Activated gamma-delta T cell treated with Interleukin-2 at 50 U/mL for 16 hours (primary cell): ENCODE measurements around the gene RAPGEF4.

Source experiments
- DNase-seq: peaks from one replicate; pipeline ENCODE4 v3.0.0-alpha.2; 2020

Gene RAPGEF4

DNA sequence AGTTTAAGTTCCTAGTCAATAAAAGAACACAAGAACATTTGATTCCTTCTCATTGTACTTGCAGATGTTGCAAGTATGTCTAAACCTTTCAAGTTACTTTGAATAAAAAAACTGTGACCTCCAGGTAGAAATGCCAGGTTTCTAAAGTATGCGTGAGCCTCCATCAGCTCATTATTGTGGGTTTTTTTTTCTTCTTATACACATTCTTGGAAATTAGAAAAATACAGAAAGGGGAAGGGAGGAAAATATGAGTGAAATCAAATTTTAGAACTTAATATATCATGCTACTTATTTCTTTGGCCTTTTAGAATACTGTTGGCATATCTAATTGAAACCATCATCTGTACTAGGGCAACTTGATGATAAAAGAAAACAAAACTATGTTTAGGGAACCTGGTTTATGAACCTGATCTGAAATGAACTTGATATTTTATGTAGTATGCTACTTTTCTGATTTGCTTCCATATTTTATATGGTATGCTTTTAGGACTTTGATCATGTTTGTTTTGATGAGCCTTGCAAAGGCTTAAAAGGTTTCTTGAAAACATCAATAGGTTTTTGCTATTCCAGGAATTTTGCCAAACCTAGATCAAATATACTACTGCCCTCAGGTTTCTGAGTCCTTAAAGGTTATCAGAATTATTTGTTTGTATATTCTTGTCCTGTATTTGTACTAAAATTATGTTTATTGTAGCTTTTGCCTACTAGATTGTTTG, 209.3 kb downstream of the RAPGEF4 start:
- no peak for DNase-seq

DNA sequence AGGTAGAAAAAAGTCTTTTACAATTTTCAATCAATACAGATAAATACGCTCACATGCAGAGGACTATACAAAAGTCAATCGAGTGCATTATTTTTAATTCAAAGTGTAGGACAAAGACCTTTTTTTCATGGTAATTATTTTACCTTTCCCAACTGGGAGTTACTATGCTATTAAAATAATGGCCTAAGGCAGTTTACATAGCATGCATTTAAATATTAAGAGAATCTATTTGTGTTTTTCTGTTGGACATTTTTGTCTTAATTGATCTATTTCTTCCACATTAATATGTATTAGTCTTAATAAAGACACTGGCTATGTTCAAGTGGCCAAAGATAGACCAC, 209.8 kb downstream of the RAPGEF4 start:
- no peak for DNase-seq

DNA sequence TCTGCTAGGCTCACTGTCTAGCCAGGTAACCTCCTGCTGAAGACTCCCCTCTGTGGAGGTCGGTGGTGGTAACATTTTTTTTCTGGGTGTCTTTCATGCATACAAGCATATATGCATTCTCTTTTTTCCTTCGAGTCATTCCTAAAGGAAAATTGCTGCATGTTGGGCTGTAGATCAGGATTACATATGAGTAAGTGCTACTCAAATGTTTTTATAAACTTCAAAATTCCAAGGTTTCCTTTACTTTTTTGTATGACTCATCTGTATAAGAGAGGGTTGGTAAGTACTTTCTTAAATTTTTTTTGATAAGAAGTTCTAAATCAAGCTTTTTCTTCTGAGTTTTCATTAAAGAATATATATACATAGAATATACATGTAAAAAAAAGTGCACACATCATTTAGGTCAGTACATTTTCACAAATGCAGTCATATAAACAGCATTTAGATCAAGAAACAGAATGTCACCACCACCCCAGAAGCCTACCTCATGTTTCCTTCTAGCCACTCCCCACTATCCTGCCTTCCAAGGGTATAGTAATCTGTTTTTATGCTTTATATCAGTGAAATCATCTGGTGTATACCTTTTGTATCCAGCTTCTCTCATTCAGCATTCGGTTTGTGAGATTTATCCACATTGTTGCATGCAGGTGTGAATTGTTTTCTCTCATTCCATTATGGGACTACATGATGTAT, 212.0 kb downstream of the RAPGEF4 start:
- no peak for DNase-seq

DNA sequence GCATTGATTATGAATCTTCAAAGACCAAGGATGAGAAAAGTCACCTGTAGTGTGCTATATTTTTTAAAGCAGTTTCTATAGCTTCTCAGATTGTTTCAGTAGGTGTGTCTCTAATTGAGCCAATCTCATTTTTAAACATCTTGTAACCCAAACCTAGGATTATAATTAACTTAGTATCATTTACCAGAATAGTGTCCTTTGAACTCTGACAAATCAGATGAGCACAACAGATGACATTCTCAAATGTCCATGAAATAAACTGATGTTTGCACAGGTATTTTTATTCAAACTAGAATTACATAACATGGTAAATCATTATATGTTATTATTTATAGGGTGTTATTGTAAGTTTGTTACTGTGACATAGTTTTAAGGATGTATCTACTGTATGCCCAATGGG, 213.9 kb downstream of the RAPGEF4 start:
- no peak for DNase-seq

DNA sequence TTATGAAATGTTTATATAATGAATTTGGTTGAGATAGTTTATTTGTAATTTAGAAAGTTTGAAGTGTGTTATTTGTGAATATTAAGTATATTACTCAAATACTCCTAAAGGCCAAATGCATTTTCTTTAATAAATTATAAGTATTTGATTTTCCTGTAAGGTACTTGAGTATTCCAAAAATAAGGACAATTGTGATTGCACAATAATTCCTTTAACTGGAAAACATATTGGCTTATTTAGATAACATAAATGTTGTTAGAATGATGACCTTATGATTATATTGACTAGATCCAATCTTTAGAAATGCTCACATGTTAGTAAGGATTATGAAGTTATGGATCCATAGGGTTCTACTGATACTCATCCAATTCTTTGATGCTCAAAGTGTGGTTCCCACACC, 214.9 kb downstream of the RAPGEF4 start:
- DNase-seq, result no peak

DNA sequence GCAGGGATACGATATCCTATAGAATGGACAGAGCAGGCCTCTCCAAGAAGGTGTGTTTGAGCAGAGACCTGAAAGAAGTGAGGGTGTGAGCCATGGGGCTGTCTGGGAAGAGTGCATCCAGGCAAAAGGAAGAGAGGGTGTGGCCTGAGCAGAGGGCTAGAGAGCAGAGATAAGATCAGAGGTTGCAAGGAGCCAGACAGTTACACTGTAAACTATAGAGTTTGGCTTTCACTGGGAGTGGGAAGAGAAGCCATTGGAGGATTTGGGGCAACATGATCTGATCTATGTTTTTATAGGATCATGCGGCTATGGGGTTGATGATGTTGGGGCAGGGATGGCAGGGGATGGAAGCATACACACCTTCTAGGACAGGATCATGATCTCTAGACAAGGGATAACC, 215.9 kb downstream of the RAPGEF4 start:
- no peak for DNase-seq

DNA sequence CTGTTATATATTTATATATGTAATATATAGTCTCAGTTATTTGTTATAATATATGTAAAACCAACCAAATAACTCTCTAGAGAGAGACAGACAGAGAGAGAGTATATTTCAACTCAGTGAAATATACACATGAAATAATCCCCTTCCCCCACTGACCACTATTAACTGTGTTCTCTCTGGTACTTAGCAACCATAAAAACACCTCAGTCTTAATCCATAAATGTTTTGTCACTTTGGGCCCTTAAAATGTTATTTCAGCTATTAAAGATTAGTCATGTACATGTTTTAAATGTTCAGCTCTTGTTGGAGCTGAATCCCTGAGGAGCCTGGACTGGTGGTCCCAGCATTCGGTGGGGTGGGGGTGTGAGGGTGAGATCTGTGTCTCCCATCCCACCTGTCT, 217.8 kb downstream of the RAPGEF4 start:
- no peak for DNase-seq

DNA sequence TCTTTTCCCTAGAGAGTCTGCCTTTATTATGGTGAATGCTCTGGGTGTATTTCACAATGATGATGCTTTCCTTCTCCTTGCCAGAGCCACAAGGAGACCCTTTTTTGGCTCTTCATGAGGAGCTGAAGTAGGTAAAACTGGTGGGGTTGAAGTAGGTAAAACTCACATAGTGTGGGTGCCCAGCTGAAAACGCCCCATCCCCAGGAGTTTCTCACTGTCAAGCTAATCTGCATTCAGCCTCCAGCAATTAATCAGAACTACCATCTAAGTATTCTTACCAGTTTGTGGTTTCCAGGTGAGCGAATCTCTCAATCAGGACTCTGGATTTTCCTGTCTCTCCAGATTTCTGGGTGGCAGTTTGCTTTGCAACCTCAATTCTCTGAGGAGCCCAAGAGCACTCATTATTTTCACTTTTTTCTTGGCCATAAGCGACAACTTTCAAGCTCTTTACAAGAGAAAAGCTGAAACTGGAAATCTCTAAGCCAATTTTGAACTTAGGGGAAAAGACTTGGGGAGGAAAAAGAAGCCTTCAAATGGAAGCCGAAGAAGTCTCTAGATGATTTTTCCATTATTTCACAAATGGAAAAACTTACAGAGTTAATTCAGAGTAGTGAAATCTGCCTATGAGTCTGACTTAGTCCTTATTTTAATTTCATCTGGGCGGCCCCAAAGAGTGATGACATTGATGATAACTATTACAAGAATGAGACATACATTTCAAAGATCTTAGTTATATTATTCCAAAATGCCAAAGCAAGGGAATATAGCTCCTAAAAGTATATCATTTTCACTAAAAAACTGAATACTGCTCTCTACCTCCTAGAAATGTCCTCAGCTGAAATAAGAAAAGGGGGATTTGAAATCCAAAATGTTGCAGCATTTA, 218.6 kb downstream of the RAPGEF4 start:
- DNase-seq, result no peak

DNA sequence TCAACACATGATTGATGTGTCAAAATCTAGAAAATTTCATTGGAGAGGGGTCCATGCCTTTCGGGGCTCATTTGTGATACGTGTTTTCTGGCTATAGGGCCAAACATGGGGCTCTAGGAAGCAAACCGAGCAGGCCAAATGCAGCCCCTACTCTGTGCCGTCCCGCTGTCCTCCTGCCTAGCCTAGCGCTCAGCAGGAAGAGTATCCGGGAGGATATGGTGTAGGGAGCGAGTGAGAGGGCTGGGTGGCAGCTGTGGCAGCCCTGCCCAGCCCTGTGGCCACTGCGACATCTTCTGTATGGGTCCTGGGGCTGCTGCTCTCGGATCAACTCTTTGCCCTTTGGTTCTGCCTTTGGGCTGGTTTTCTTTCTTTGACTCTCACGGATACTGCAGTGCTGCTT, 219.9 kb downstream of the RAPGEF4 start:
- DNase-seq, result no peak

DNA sequence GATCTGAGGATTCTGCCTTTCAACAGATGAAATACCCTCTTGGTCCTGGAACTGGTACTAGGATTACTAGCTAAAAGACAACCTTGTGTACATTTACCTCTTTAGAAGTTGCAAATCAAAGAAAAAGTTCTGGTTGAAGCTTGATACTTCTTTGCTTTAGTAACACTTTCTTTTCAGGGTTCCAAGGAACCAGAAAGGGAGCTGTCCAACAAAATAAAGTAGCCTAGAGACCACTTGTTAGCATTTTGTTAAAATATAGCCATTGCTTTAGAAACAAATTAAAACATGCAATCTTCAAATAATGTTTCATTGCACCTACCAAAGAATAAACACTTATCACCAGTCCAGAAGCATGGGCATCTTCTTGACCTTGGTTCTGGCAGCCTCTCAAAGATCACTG, 222.1 kb downstream of the RAPGEF4 start:
- no peak for DNase-seq

DNA sequence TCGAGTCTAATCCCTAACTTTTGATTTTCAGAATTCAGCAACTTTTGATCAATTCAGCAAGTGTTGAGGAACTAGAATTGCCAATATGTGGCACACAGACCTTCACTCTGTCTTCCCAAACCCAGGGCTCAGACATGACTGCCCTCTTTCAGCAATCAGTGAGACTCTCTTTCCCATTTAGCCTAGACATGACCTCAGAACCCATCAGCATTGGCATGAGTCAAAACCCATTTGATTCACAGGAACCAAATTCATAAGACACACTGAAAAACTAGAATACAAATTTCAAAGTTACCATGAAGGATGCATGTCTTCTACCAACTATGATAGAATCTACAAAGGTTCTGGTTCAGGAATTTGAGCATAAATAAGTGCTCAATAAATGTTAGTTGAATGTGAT, 226.4 kb downstream of the RAPGEF4 start:
- no peak for DNase-seq

DNA sequence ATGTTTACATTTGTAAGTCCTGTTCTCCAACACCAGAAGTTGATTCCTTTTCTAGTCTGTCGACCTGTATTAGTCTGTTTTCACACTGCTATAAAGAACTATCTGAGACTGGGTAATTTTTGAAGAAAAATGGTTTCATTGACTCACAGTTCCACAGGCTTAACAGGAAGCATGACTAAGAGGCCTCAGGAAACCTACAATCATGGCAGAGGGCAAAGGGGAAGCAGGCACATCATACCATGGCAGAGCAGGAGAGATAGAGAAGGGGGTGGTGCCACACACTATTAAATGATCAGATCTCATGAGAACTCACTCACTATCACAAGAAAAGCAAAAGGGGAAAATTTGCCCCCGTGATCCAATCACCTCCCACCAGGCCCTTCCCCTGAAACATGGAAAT, 227.2 kb downstream of the RAPGEF4 start:
- no peak for DNase-seq

DNA sequence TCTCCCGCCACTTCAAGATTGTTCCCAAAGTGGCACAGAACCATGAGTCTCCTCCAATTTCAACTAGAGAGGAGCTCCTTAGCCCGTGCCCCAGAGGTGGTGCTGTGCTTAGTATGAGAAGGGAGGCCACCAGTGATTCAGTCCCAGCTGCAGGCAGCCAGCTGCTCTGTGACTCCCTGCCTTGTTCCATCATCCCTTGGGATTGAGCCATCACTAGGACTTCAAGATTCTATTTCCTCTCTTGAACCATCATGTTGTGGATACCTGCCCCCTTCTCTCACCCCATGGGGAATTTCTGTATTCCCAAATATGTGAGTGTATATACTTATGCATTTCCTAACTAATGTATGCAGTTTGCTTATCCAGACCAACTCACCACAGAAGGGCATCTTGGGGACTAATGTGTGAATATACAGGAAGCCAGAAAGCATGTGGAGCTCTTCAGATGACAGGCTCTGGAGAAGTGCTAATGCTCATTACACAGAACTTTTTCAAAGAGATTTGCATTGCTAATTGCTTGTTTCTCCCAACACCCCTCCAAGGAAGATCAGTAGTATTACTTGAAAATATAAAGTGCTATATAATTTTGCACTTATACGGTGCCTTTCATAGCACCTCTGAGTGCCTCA, 229.0 kb downstream of the RAPGEF4 start:
- DNase-seq, result no peak

DNA sequence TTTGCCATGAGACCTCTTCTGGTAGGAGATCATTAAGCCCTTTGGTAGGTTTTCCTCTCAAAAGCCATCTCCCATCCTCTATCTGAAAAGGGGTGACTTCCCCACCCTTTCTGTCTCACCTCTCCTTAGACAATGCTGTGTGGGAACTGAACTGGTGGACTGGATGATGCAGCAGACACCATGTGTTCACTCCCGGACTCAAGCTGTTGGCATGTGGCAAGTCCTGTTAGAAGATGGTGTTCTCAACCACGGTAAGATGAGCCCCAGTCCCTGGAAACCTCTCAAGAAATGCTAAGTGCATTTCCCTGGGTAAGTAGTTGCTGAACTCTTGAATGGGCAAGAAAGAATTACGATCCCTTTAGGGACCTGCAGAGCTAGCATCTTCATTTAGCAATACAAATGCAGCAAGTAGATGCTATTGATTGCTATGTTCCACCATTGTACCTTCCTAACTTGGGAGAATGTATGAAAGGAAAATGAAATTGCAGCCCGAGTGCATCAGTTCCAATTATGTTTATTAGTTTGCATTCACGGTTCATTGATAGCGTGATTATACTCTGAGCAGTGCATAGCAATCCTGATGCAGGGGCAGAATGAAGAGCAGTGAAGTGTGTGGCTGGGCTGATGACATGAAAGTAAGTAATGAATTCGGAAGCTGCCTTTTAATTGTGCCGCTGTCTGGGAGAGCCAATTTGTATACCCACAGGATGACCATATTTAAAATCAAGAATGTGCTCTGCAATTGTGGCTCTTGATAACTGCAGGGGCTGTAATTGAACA, 230.0 kb downstream of the RAPGEF4 start:
- DNase-seq, result no peak

DNA sequence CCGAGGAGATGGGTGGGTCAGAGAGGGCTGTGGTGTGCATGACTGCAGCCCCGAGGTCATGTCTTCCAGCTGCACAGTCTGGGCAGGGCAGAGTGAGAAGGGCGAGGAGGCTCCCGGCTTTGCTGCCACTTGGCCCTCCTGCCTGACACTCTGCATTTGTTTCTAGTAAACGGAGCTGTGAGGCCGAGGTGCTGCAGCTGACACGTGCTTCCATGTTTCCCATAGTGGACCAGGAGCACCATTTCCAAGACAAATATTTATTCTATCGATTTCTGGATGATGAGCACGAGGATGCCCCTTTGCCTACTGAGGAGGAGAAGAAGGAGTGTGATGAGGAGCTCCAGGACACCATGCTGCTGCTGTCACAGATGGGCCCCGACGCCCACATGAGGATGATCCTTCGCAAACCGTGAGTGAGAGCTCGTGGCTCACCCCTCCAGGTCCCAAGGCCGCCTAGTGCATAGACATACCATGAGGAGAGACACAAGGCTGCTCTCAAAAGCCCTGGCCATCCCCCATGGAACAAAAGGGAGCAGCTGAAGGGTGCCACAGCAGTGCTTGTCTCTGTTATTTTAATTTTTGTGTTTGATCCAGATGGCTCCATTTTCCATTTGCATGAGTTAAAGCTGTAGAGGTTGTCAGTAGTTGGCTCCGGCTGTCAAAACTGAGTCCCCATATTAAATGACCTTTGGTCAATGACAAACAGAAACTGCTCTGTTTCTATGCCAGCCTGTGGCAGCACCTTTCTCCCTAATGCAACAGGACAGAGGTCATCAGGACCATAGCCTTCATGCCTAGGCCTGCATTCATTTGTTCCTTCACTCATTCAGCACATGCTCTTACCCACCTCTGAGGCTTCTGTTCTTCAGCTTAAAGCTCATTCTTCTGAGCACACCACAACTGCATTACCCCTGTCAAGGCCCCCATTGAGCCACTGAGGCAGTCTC, 231.7 kb downstream of the RAPGEF4 start:
- no peak for DNase-seq

DNA sequence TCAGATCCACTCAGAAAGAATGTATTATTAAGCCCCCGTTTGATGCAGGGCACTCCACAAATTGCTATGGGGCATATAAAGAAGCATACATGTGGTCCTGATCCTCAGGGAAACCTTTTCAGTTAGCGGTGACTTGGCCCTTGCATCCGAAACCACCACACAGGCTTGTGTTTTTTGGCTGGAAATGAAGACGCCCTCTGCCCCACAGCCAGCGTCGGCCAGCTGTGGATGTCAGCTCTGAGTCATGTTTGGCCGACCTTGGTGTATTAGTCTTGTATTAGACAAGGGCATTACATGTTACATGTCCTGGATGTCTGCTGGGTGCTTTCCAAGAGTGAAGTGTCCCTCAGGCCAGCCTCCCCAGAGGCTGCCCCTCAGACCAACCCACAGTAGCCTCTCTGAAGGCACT, 232.4 kb downstream of the RAPGEF4 start:
- DNase-seq, result no peak

DNA sequence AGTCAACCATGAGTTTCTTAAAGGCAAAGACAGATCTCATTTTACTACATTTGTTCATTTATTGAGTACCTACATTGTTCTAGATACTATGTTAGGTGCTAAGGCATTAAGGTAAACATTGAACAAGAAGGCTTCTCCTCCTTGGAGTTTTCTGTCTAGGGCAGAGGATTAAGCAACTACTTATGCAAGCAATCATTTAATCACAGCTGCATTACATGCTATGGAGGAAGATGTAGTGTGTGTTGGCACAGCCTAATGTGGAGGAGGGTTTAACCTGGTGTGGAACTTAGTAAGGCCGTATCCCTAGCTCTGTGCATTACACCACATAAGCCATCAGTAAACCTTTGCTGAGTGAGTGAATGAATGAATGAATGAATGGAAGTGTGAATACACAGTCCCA, 233.5 kb downstream of the RAPGEF4 start:
- no peak for DNase-seq

DNA sequence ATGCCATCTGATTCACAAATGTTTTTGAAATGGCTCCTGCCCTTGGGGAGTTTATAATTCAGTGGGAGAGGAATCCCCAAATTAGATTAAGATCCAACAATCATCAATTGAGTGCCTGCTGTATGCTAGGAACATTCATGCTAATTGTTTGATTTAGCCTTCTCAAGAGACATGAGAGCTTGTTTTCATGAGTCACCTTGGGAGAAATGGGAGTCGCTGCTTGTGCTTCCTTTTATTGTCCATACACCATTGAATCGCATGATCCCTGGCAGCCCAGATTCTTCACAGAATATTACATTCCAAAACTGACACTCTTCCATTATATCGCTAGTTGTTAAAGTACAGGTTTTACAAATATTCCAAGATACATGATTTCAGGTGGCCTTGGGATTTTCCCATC, 234.0 kb downstream of the RAPGEF4 start:
- no peak for DNase-seq

DNA sequence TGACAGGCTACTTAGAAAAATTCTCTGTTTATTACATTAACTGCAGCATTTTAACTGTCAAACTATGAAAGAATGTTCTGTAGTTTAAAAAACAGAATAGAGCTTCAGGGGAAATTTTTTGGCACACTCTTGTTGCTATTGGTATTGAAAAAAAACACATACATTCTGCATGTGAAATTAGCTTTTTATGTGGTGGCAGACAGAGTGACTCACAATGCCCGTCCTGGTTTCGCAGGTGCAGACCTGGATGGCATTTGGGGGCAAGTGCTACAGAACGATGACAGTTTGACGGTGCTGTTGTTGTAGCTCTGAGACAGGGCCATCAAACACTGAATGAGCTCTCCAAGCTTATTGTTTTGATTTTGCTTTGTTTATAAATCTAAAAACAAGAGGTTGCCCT, 235.0 kb downstream of the RAPGEF4 start:
- DNase-seq, result peak; percentile 48

DNA sequence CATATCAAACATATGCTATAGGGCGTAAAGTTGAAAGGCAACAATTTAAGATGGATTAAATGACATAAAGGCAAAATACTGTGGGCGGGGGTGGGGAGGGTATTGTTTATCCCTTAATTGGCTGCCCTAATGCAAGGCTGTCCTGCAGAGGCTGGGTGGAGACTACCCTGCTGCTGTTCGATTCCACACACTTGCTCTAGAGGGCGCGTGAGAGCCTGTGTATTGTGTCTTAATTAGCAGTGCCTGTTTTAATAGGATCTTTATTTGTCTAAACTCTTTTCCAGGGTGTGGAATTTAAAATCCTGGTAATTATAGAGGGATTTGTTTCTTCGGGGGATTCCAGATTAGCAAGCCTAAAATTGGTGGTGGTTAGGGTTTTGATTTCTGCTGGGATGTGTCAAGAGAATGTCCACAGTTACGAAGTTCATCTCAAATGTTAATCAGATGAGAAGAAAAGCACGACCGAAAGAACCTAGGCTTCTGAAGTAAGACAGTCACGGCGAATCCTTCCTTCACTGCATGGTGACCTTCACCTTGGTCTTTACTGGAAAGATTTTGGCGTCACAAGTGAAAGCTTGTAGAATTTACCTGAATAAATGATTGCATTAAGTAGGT, 236.5 kb downstream of the RAPGEF4 start:
- peak; percentile 16 for DNase-seq

DNA sequence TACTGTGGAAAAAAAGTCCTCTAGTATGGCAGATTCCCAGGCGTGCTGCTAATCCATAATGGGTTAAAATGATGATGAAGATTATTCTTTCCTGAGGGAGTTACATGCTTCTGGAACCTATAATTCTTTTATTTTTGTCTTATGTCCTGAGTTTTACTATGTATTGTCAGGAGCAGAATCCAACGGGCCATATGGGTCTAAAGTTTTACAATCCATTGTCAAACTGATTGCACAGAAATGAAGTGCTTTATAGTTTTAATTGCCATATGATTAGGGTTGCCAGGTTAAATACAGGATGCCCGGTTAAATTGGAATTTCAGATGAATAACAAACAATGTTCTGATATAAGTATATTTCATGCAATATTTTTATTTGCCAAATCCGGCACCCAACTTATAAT, 239.1 kb downstream of the RAPGEF4 start:
- DNase-seq, result no peak
